ENCODE measurements around the gene SLC1A4. TPM values are rescaled to one million over a fixed set of nuclear protein-coding genes. Genes with fewer than 3 reads are reported as not detected.
A peak's percentile ranks its signal among the peaks of the same experiment; 100 is the strongest.

SLC1A4 gene
- polyA plus RNA-seq, 3 donors from 2014 or later, result 7.0 to 10.4 (median 8.2) TPM

DNA sequence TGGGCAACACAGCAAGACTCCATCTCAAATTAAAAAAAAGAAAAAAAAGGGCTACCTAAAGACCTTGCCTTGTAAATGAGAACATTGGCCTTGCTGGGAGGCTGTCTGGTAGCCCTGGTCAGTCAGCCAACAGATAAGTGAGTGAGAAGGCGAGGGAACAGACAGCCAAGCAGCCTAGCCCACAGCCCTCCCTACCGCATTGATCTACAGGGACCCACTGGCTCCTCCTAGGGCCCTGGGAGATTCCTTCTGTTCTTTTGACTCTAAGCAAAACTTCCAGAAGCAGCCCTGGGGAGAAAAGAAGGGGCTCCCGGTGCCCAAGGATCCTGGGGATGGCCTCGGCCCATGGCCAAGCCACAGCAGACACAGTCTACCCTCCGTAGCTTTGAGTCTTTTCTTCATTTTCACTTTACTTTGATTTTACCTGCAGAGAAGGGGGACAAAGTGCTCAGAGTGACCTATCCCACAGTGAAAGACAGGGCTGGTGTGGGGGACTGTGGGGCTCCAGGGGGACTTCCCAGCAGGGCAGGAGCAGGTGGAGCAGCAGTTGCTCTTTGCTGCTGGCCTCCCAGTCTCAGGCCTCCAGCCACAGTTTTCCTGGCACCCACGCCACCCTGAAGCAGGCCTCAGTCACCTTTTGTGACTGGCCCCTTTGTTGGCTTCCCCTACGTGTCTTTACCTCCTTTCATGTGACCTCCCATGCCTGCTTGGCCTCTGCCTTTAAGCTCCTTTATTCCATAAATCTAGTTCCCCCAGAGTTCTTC lies 72.1 kb downstream of the SLC1A4 start:
- Mint-ChIP-seq H3K27ac (no peak overlapping the region), H3K27me3 (ENCODE audit: low read depth in 3 of 3) (peaks cover 1 to 7% (median 6%) of the 10 kb centered on the region in 3 donors), H3K9me3 (peaks cover 0 to 2% (median 0%) of the 10 kb centered on the region in 6 donors), H3K4me1 (peaks cover 19 to 28% of the 10 kb centered on the region in 2 donors), H3K4me3 (no peak overlapping the region), H3K36me3 (no peaks in the 10 kb centered on the region)
- no peak for DNase-seq

DNA sequence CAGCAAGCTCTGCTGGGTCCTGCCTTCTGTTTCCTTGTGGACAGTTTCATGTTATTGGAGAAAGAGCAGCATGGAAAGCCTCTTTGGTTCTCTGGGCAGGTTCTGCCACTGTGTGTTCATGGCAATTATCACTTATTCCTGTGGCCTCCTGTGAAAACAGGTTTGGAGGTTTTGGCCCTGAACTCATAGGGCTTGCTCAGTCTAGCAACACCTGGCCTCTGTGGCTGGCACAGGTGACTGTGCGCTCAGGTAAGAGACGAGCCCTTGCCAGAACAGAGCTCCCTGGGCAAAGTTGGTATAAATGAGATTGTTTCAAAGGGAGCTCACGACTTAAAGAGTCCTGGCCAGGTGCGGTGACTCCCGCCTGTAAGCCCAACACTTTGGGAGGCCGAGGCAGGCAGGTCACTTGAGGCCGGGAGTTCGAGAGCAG lies 72.7 kb downstream of the SLC1A4 start:
- no peak for DNase-seq
- Mint-ChIP-seq H3K27me3 (ENCODE audit: low read depth in 3 of 3) (peaks cover 1 to 6% (median 5%) of the 10 kb centered on the region in 3 donors), H3K27ac (no peak overlapping the region), H3K4me3 (no peak overlapping the region), H3K9me3 (peaks cover 0 to 2% (median 0%) of the 10 kb centered on the region in 6 donors), H3K36me3 (no peaks in the 10 kb centered on the region), H3K4me1 (peaks cover 17 to 26% of the 10 kb centered on the region in 2 donors)

DNA sequence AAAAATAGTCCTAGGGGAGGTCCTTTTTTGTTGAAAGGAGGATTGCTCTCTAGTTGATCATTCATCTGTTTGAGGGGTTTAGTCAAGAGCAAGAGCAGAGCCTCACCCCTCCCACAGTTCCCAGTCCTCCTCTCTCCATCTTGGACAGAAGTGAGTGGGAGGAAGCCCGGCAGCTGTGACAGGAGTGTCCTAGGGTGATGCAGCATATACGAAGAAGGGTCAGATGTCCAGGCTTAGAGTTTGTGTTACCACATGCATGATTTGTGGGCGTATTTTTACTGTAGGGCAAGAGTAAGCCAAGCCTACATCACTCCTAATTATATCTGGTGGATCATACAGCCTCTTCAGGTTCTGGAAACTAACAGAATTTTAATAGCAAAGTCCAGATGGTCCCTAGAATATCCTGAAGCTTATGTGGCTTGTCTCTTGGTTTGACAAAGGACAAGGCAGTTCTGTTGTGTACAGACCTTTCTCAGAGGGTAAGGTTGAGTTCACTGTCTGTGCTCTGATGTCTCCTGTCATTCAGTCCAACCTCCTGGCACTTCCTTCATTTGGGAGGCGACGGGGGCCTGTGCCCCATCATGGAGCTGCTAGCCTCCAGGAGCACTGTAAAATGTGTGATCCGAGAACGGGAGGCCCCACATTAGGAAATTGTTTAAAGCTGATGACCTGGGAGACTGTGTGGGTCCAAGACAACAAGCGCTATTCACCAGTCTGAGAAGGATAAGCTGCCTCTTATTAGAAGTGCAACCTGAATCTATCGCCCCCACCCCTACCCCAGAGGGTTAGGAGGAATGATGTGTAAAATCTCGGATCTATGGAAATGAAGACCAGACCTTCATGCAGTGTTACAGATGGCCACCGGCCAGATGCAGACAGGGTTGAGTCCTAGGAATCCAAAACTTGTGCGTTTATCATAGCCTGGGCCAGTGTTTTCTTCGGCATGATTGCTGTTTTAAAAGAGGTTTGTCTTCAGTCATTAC lies 73.9 kb downstream of the SLC1A4 start:
- H3K9me3 Mint-ChIP-seq, result peaks cover 0 to 2% (median 0%) of the 10 kb centered on the region in 6 donors
- no peak overlapping the region for H3K27ac Mint-ChIP-seq
- no peak for DNase-seq
- H3K4me3 Mint-ChIP-seq, result no peak overlapping the region
- peaks cover 11 to 23% of the 10 kb centered on the region in 2 donors for H3K4me1 Mint-ChIP-seq
- no peaks in the 10 kb centered on the region for H3K36me3 Mint-ChIP-seq
- peaks cover 0 to 1% (median under 1%) of the 10 kb centered on the region in 3 donors for H3K27me3 Mint-ChIP-seq (ENCODE audit: low read depth in 3 of 3)

DNA sequence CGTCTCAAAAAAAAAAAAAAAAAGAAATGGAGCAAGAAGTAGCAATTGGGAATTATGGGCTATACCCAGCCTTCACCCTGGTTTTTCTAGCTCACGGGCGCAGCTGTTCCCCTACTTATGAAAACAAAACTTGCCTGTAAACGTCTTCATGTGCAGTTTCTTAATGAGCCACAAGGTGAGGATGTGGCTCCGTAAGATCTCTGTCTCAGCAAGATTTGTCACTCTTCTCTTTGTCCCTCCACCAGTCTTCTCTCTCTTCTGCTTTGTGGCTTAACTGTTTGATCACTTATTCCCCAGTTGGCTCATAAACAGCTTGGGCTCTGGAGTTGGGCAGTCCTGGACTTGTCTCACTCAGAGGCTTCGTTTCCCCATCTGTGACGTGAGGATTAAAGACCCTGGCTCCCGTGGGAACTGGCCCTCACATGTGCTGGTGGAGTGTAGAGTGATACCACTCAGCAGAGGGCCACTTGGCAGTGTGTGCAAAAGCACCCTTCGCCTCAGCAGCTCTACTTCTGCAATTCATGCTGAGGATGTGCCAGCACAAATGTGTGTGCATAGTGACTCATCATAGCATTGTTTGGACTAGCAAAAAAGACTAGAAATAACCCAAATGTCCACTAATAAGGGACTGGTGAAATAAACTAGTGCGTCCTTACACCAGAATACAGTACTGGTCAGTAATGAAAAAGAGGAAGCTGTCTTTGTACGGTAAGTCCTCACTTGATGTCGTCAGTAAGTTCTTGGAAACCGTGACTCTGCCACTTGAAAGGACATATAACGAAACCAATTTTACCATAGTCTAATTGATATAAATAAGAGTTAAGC lies 75.7 kb downstream of the SLC1A4 start:
- Mint-ChIP-seq H3K9me3 (peaks cover 0 to 2% (median 0%) of the 10 kb centered on the region in 6 donors), H3K4me1 (peaks cover 14 to 25% of the 10 kb centered on the region in 2 donors), H3K27ac (peak overlapping the region in 1 of 6 donors; percentile 62), H3K4me3 (peak overlapping the region in 1 of 5 donors; percentile 7), H3K36me3 (no peaks in the 10 kb centered on the region), H3K27me3 (ENCODE audit: low read depth in 3 of 3) (peaks cover 0 to 3% (median 3%) of the 10 kb centered on the region in 3 donors)
- DNase-seq, result peak; percentile 35 to 47 (median 45)

DNA sequence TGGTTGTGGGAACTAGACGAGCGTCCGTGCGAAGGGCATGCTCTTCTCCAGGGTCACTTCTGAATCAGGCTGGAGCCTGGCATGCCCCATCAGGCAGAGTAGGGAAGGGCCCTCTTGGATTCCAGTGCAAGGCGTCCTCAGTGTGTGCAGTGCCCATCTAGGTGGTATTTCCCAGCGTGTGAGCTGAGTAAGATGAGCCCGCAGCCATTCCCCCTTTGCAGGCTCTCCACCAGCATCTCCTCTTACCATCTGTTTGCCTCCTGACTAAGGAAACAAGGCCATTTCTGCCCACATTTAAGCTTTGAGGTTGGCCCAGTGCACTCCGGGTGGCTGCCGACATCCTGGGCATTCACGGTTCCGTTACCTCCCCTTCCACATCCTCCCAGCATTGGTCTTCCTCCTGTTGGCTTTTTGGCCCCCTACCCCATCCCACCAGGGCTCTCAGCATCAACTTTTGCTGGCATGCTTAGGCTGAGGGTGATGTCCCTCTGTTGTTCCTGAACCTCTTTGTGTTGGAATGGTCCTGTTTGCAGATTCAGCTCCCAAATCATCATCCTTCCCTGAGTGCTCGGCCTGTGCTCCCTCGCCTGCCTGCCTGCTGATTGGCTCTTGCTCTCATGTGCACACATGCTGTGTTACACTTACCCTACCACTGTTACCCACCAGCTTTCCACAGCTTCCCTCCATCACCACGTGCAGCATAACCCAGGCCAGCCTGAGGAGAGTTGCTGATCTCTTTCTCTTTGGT lies 78.8 kb downstream of the SLC1A4 start:
- H3K36me3 Mint-ChIP-seq, result no peaks in the 10 kb centered on the region
- H3K4me1 Mint-ChIP-seq, result peaks cover 14 to 25% of the 10 kb centered on the region in 2 donors
- H3K27me3 Mint-ChIP-seq (ENCODE audit: low read depth in 3 of 3), result peaks cover 3 to 5% (median 4%) of the 10 kb centered on the region in 3 donors
- H3K27ac Mint-ChIP-seq, result peak overlapping the region in 4 of 6 donors; percentile 7 to 83 (median 36)
- peaks cover 0 to 2% (median 0%) of the 10 kb centered on the region in 6 donors for H3K9me3 Mint-ChIP-seq
- no peak for DNase-seq
- H3K4me3 Mint-ChIP-seq, result no peak overlapping the region

DNA sequence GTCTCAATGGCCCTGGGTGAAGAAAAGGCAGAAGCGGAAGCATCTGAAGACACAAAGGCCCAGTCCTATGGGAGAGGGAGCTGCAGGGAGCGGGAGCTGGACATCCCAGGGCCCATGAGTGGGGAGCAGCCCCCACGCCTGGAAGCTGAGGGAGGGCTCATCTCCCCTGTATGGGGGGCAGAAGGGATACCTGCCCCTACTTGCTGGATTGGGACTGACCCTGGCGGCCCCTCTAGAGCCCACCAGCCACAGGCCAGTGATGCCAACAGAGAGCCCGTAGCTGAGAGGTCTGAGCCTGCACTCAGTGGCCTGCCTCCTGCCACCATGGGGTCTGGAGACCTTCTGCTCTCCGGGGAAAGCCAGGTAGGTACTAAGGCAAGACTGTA lies 80.2 kb downstream of the SLC1A4 start:
- Mint-ChIP-seq H3K4me1 (peaks cover 14 to 20% of the 10 kb centered on the region in 2 donors), H3K4me3 (no peak overlapping the region), H3K9me3 (peaks cover 0 to 2% (median 0%) of the 10 kb centered on the region in 6 donors), H3K27ac (peak overlapping the region in 2 of 6 donors; percentile 11 to 28), H3K27me3 (ENCODE audit: low read depth in 3 of 3) (peaks cover 3 to 4% (median 4%) of the 10 kb centered on the region in 3 donors), H3K36me3 (no peaks in the 10 kb centered on the region)
- DNase-seq, result no peak

DNA sequence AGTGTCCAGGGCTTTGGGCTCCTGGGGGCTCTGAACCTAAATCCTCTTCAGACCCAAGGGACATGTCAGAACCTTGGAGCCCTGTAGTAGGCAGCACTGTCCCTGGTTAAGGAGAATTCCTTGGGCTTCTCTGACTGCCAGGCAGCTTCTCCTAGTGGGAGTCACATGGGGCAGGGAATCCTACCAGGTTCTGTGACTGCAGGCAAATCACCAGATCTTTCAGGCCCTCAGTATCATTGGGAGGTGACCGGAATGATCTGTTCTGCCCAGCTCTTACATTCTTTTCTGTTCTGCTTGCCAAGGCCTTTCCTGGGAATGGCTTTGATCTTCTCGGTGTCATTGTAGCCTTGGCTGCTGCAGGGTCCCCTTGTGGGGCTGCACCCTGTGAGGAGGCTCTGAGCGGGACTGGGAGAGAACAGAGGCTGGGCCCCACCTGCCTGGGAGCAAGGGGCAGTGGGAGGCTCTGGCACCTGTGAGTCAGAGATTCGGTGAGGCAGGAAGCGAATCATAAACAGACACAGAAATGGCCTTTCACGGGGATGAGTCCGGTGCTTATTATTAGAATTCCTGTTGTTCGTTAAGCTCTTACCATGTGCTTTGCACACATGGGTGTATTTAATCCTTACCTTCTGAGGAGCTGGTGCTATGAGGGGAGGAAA lies 81.1 kb downstream of the SLC1A4 start:
- DNase-seq, result no peak
- H3K9me3 Mint-ChIP-seq, result no peaks in the 10 kb centered on the region
- H3K4me3 Mint-ChIP-seq, result no peak overlapping the region
- peaks cover 8 to 13% of the 10 kb centered on the region in 2 donors for H3K4me1 Mint-ChIP-seq
- peak overlapping the region in 3 of 6 donors; percentile 30 to 61 (median 52) for H3K27ac Mint-ChIP-seq
- H3K36me3 Mint-ChIP-seq, result no peaks in the 10 kb centered on the region
- H3K27me3 Mint-ChIP-seq (ENCODE audit: low read depth in 3 of 3), result peaks cover 3 to 4% (median 4%) of the 10 kb centered on the region in 3 donors

DNA sequence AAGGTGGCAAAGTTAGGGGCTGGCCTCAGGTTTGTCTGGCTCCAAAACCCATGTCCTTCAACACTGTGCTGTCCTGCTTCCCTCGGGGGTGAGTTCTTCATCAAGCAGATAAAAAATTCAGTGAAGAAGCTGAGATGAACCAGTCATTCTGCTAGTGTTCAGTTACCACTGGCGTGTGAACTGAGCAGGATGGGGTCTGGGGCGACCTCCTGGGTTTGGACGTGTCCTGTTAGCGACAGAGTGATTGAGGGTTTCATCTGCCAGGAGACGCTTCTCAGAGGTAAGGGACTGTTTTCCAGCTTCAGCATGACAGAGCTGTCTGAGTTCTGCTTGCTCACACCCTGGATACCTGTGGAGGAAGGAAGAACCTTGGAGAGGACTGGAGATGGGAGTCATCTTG lies 81.7 kb downstream of the SLC1A4 start:
- no peak for DNase-seq
- Mint-ChIP-seq H3K4me1 (peaks cover 8 to 13% of the 10 kb centered on the region in 2 donors), H3K27me3 (ENCODE audit: low read depth in 3 of 3) (peaks cover 3 to 4% (median 4%) of the 10 kb centered on the region in 3 donors), H3K36me3 (no peaks in the 10 kb centered on the region), H3K4me3 (no peak overlapping the region), H3K9me3 (no peaks in the 10 kb centered on the region), H3K27ac (peak overlapping the region in 2 of 6 donors; percentile 30 to 52)

DNA sequence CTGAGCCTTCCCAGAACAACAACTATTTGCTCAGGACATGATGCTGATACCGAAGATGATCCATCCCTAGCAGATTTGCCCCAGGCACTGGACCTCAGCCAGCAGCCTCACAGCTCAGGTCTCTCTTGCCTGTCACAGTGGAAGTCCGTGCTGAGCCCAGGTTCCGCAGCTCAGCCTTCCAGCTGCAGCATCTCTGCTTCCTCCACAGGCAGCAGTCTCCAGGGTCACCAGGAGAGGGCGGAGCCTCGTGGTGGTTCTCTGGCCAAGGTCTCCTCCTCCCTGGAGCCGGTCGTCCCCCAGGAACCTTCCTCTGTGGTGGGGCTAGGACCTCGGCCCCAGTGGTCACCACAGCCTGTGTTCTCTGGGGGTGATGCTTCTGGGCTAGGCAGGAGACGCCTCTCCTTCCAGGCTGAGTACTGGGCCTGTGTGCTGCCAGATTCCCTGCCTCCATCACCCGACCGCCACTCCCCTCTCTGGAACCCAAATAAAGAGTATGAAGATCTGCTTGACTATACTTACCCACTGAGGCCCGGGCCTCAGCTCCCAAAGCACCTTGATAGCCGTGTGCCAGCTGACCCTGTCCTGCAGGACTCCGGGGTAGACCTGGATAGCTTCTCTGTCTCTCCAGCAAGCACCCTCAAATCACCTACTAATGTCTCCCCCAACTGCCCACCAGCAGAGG lies 82.4 kb downstream of the SLC1A4 start:
- Mint-ChIP-seq H3K36me3 (no peaks in the 10 kb centered on the region), H3K27ac (peak overlapping the region in 1 of 6 donors; percentile 55), H3K27me3 (ENCODE audit: low read depth in 3 of 3) (peaks cover 3 to 4% (median 4%) of the 10 kb centered on the region in 3 donors), H3K4me1 (peaks cover 8 to 13% of the 10 kb centered on the region in 2 donors), H3K4me3 (no peak overlapping the region), H3K9me3 (no peaks in the 10 kb centered on the region)
- no peak for DNase-seq

DNA sequence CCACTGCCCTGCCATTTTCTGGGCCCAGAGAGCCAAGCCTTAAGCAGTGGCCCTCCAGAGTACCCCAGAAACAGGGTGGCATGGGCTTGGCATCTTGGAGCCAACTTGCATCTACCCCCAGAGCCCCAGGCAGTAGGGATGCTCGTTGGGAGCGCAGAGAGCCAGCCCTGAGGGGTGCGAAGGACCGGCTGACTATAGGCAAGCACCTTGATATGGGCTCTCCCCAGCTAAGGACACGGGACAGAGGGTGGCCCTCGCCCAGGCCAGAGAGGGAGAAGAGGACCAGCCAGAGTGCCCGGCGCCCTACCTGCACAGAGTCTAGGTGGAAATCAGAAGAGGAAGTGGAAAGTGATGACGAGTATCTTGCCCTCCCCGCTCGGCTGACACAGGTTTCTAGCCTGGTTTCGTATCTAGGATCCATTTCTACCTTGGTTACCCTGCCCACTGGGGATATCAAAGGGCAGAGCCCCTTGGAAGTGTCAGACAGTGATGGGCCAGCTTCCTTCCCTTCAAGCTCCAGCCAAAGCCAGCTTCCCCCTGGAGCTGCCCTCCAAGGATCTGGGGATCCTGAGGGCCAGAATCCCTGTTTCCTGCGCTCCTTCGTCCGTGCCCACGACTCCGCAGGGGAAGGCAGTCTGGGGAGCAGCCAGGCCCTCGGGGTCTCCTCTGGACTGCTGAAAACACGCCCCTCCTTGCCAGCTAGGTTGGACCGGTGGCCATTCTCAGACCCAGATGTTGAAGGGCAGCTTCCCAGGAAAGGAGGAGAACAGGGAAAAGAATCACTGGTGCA lies 83.2 kb downstream of the SLC1A4 start:
- Mint-ChIP-seq H3K27ac (peak overlapping the region in 3 of 6 donors; percentile 55 to 65 (median 55)), H3K27me3 (ENCODE audit: low read depth in 3 of 3) (peaks cover 3 to 4% (median 4%) of the 10 kb centered on the region in 3 donors), H3K4me1 (peaks cover 8 to 11% of the 10 kb centered on the region in 2 donors), H3K36me3 (no peaks in the 10 kb centered on the region), H3K9me3 (no peaks in the 10 kb centered on the region), H3K4me3 (no peak overlapping the region)
- DNase-seq, result no peak

Data from immature natural killer cell (primary cell).